ENCODE data around the gene MOB3B. TPM values are rescaled to one million over a fixed set of nuclear protein-coding genes. Genes with fewer than 3 reads are reported as not detected.

Gene MOB3B
- total RNA-seq, 2 donors from 2014 or later: 0.85 to 2.9 TPM

- H3K4me3 ChIP-seq: no peak overlapping the region
- no peaks in the 10 kb centered on the region for H3K4me1 ChIP-seq
- no peak overlapping the region for H3K27ac ChIP-seq
- no peak for DNase-seq (ENCODE audit: low spot score)
- no peaks in the 10 kb centered on the region for H3K9me3 ChIP-seq
- H3K36me3 ChIP-seq: no peaks in the 10 kb centered on the region
- TF ChIP-seq CTCF (IDR thresholded peaks at IDR 0.05): no peak
- no peaks in the 10 kb centered on the region for H3K27me3 ChIP-seq
Observed at GRCh38 chr9:27384262-27385014, 145.2 kb downstream of the MOB3B start.

GRCh38 chr9:27383524-27383923, 146.1 kb downstream of the MOB3B start:
- H3K4me3 ChIP-seq: no peak overlapping the region
- H3K9me3 ChIP-seq: no peaks in the 10 kb centered on the region
- no peaks in the 10 kb centered on the region for H3K27me3 ChIP-seq
- H3K27ac ChIP-seq: no peak overlapping the region
- H3K36me3 ChIP-seq: no peaks in the 10 kb centered on the region
- no peak for TF ChIP-seq CTCF (IDR thresholded peaks at IDR 0.05)
- no peak for DNase-seq (ENCODE audit: low spot score)
- no peaks in the 10 kb centered on the region for H3K4me1 ChIP-seq

GRCh38 chr9:27382975-27383374, 146.6 kb downstream of the MOB3B start:
- H3K9me3 ChIP-seq: no peaks in the 10 kb centered on the region
- H3K27ac ChIP-seq: no peak overlapping the region
- H3K4me1 ChIP-seq: no peaks in the 10 kb centered on the region
- H3K36me3 ChIP-seq: no peaks in the 10 kb centered on the region
- no peak overlapping the region for H3K4me3 ChIP-seq
- no peaks in the 10 kb centered on the region for H3K27me3 ChIP-seq
- DNase-seq (ENCODE audit: low spot score): no peak
- TF ChIP-seq CTCF (IDR thresholded peaks at IDR 0.05): no peak

GRCh38 chr9:27382308-27382707, 147.3 kb downstream of the MOB3B start:
- Histone ChIP-seq H3K9me3 (no peaks in the 10 kb centered on the region), H3K27me3 (no peaks in the 10 kb centered on the region), H3K27ac (no peak overlapping the region), H3K4me1 (peaks cover 0 to 2% of the 10 kb centered on the region in 2 donors), H3K36me3 (no peaks in the 10 kb centered on the region), H3K4me3 (no peak overlapping the region)
- TF ChIP-seq CTCF (IDR thresholded peaks at IDR 0.05): no peak
- no peak for DNase-seq (ENCODE audit: low spot score)

DNA sequence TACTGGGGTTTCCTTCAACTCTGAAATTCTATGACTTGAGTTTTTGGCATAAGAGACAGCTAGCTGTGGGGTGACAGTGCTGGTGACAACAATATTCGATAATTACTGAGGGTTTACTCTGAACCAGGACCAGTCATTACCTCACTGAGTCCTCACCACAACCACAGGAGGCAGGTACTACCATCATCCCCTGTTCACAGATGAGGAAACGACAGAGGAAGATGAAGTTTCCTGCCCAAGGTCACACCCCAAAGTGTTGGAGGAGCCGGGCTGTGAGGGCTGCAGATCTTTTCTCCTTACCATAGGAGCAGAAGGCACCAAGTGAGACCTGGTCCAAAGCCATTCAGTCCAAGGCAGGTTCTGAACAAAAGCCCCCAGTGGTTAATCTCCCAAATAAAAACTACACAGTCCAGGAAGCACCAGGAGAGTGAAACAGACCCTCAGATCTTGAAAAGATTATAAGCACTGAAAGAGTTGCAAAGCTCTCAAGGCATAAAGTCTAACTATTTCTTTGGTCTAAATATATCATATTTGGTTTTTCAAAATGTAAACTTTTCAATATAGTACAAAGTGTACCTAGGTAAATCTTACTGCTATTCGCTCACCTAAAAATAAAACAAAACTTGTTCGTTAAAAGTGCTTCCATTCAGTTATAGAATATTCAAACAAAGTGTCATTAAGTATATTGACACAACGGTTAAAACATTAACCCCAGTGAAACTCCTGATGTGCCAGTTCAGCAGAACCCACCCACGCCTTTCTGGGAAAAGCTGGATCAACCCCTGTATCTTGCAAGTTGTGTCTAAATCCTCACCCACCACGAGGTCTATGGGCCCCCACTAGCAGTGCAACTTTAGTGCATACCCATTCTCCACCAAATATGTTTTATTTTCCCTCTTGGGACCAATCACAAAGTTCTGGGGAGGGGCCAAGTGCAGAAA, 150.0 kb downstream of the MOB3B start:
- no peak for TF ChIP-seq CTCF (IDR thresholded peaks at IDR 0.05)

More for the DNA sequence above, 150.0 kb downstream of the MOB3B start:
- H3K27ac ChIP-seq: no peak overlapping the region
- H3K27me3 ChIP-seq: no peaks in the 10 kb centered on the region
- no peak overlapping the region for H3K4me3 ChIP-seq
- H3K9me3 ChIP-seq: no peaks in the 10 kb centered on the region
- no peak for DNase-seq (ENCODE audit: low spot score)
- H3K36me3 ChIP-seq: no peaks in the 10 kb centered on the region
- H3K4me1 ChIP-seq: peaks cover 0 to 6% of the 10 kb centered on the region in 2 donors

Data from right atrium auricular region (tissue), 2 donors.